Pancreas (tissue), 10 donors: ENCODE data around the gene ADCY3. TPM values are rescaled to one million over a fixed set of nuclear protein-coding genes. Genes with fewer than 3 reads are reported as not detected.

Experiments used
- ATAC-seq, 4 donors: fragments of 200-7000 bp; cut with Tn5 transposase; one replicate each; pipeline versions ENCODE4 v1.8.0 to v1.9.1; 2020; ENCODE audit warnings: mild to moderate bottlenecking in 4 of 4, moderate library complexity in 4 of 4
- DNase-seq, 6 donors: peaks; one replicate each; pipeline ENCODE4 v3.0.0-alpha.2; 2020
- FAIRE-seq: peaks from 2 replicates; lab custom pipeline; 2012; peaks lifted over from hg19 to GRCh38; lab: Jason Lieb, UNC
- H3K27ac ChIP-seq, 4 donors: fragments of 200-600 bp; sonication (generic); 1 replicate in 3 of 4; 2 replicates in 1 of 4; pipeline versions ENCODE4 v1.5.0 to v1.8.0; 2020
- H3K27me3 ChIP-seq, 4 donors: fragments of 200-600 bp; one replicate each; pipeline ENCODE4 v1.8.0; 2021
- H3K36me3 ChIP-seq, 3 donors: fragments of 200-600 bp; sonication (generic) in 1 of 3; one replicate each; pipeline versions ENCODE4 v1.5.0 to v1.8.0; 2020 to 2021
- H3K4me1 ChIP-seq, 3 donors: fragments of 200-600 bp; one replicate each; pipeline ENCODE4 v1.8.0; 2021
- H3K4me3 ChIP-seq, 4 donors: fragments of 200-600 bp; sonication (generic) in 2 of 4; one replicate each; pipeline versions ENCODE4 v1.5.0 to v1.8.0; 2020 to 2021
- H3K9me3 ChIP-seq, 4 donors: fragments of 200-600 bp; one replicate each; pipeline ENCODE4 v1.8.0; 2021
- WGBS, 2 donors: extraction: QIAGEN DNeasy Blood & Tissue Kit; methylation state at CpG; one replicate each; pipeline ENCODE4 v1.1.7; 2013; 5-methylcytosine and 5-hydroxymethylcytosine counted together
- intact Hi-C, 3 donors: fragments of 100-400 bp; cut with DNase I; formaldehyde crosslinking; loops; one replicate each; pipeline versions ENCODE4 v1.11.1 to v1.14.2; 2022
- polyA plus RNA-seq, 2 donors: library from polyadenylated mRNA; stranded (reverse); fragments of 200-250 nt; gene quantifications; one replicate each; pipeline ENCODE4 v1.2.3, GENCODE V29; 2013
- total RNA-seq, 6 donors: library from RNA; stranded (reverse); fragmentation: NEBNext Ultra II Directional in 4 of 6; extraction: Animal tissue kit (Norgen Biotek cat#: 25700) in 4 of 6; gene quantifications; one replicate each; pipeline versions ENCODE4 v1.2.1 to v1.2.4, GENCODE V29; 2021 to 2023
- TF ChIP-seq, protein P1 (sequence below), 4 donors: fragments of 200-600 bp; sonication (generic) in 3 of 4; IDR thresholded peaks; one replicate each; pipeline versions ENCODE4 v1.5.0 to v1.8.0; 2021; ENCODE audit warnings: antibody characterized with exemption in 4 of 4
- donor health status: healthy with polysubstance abuse.
- donor health status: DM: no; HTN: no; CAD: no; lungs with moderate emphysema.
- donor health status: DM: no; HTN: no; CAD: no.
- donor health status: control.
- donor health status: control.
- donor health status: Bipolar disorder and iron deficiency.
- donor health status: DM: yes; HTN: yes; CAD: no.
- donor health status: DM: no; HTN: no; CAD: no.
- donor health status: DM: no; HTN: no; CAD: no.
- donor health status: DM: yes; HTN: yes; CAD: no.

The ADCY3 gene
- total and polyA plus RNA-seq, 8 donors = 4.7 to 29.4 (median 11.0) TPM

GRCh38 chr2:24872344-24873115 is 47.5 kb downstream of the ADCY3 start:
- intact Hi-C loops = no loop called here
- Histone ChIP-seq H3K36me3 (no peaks in the 10 kb centered on the region), H3K27ac (no peak overlapping the region), H3K4me1 (no peaks in the 10 kb centered on the region), H3K4me3 (no peak overlapping the region), H3K27me3 (no peaks in the 10 kb centered on the region), H3K9me3 (no peaks in the 10 kb centered on the region)
- DNase-seq (no peak), ATAC-seq (no peak), FAIRE-seq (no peak)
- TF ChIP-seq, protein P1, sequence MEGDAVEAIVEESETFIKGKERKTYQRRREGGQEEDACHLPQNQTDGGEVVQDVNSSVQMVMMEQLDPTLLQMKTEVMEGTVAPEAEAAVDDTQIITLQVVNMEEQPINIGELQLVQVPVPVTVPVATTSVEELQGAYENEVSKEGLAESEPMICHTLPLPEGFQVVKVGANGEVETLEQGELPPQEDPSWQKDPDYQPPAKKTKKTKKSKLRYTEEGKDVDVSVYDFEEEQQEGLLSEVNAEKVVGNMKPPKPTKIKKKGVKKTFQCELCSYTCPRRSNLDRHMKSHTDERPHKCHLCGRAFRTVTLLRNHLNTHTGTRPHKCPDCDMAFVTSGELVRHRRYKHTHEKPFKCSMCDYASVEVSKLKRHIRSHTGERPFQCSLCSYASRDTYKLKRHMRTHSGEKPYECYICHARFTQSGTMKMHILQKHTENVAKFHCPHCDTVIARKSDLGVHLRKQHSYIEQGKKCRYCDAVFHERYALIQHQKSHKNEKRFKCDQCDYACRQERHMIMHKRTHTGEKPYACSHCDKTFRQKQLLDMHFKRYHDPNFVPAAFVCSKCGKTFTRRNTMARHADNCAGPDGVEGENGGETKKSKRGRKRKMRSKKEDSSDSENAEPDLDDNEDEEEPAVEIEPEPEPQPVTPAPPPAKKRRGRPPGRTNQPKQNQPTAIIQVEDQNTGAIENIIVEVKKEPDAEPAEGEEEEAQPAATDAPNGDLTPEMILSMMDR (IDR thresholded peaks at IDR 0.05) = no peak
- 90 to 93% methylated on average over 19 of the region's 19 CpGs for WGBS, 2 donors

DNA sequence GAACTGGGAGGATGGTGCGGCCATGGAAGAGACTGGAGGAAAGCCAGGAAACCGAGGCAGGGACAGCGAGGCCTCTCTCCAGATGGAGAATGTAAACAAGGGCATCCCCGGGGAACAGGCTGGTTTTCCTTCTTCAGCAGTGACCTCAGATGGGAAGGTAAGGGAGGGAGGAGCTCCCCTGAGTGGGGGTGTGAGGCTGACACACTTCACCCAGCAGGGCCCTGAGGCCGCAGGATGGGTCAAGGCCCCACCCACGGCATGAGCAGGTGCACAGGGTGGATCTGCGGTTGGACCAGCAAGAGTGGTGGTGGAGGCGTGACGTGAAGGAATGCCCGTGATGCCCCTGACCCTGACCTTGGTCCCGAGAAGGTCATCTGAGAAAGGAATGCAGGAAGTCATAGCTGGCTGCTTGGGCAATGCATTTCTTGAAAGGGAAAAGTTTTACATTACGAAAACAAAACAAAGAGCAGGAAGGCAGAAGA is 48.1 kb downstream of the ADCY3 start:
- Histone ChIP-seq H3K9me3 (no peaks in the 10 kb centered on the region), H3K4me1 (no peaks in the 10 kb centered on the region), H3K27me3 (no peaks in the 10 kb centered on the region), H3K36me3 (no peaks in the 10 kb centered on the region), H3K27ac (no peak overlapping the region), H3K4me3 (no peak overlapping the region)
- DNase-seq (no peak), ATAC-seq (peak in 2 of 4 donors; percentile 16 to 25), FAIRE-seq (no peak)
- WGBS, 2 donors = 64 to 67% methylated on average over 12 of the region's 12 CpGs
- TF ChIP-seq, protein P1 (IDR thresholded peaks at IDR 0.05) = no peak
- intact Hi-C loops = no loop called here

- no peak overlapping the region for H3K27ac ChIP-seq
- no peaks in the 10 kb centered on the region for H3K36me3 ChIP-seq
- ATAC-seq (no peak), FAIRE-seq (no peak), DNase-seq (no peak)
- 87 to 93% methylated on average over 16 of the region's 16 CpGs for WGBS, 2 donors
- TF ChIP-seq, protein P1 (IDR thresholded peaks at IDR 0.05) = no peak
- H3K4me3 ChIP-seq = no peak overlapping the region
- no peaks in the 10 kb centered on the region for H3K27me3 ChIP-seq
- no peaks in the 10 kb centered on the region for H3K4me1 ChIP-seq
- no peaks in the 10 kb centered on the region for H3K9me3 ChIP-seq
- intact Hi-C loops = no loop called here
These were observed 48.9 kb downstream of the ADCY3 start for GRCh38 chr2:24870891-24871705.

- H3K27ac ChIP-seq = no peak overlapping the region
- DNase-seq = no peak
- H3K36me3 ChIP-seq = no peaks in the 10 kb centered on the region
- no peaks in the 10 kb centered on the region for H3K9me3 ChIP-seq
- H3K27me3 ChIP-seq = no peaks in the 10 kb centered on the region
- TF ChIP-seq, protein P1 (IDR thresholded peaks at IDR 0.05) = no peak
- ATAC-seq = no peak
- intact Hi-C loops = no loop called here
- no peaks in the 10 kb centered on the region for H3K4me1 ChIP-seq
- H3K4me3 ChIP-seq = no peak overlapping the region
- WGBS, 2 donors = 93 to 100% methylated on average over 5 of the region's 5 CpGs
- no peak for FAIRE-seq
These were observed 49.6 kb downstream of the ADCY3 start for GRCh38 chr2:24870440-24870839.
